CD14-positive monocyte (primary cell): ENCODE data around the gene LRRC72. TPM values are rescaled to one million over a fixed set of nuclear protein-coding genes. Genes with fewer than 3 reads are reported as not detected.

Source experiments
- DNase-seq, 3 donors: peaks; one replicate each; pipeline ENCODE4 v3.0.0-alpha.2; 2011 to 2022
- H2AFZ ChIP-seq: 2 replicates; pipeline ENCODE4 v1.6.0; 2012; ENCODE audit warnings: mild to moderate bottlenecking, low read depth, low read length, inconsistent platforms; ENCODE audit not compliant: insufficient read depth, poor library complexity, severe bottlenecking
- H3K27ac ChIP-seq, 2 donors: 1 replicate in 1 of 2; 2 replicates in 1 of 2; pipeline ENCODE4 v1.5.1; 2012 to 2013; ENCODE audit warnings: low read length in 2 of 2, control low read depth in 1 of 2, inconsistent platforms in 1 of 2, low read depth in 1 of 2, mild to moderate bottlenecking in 1 of 2
- H3K27me3 ChIP-seq, 2 donors: one replicate each; pipeline versions ENCODE4 v1.6.0 to v1.6.1; 2011 to 2013; ENCODE audit warnings: low read length in 2 of 2; ENCODE audit not compliant: control insufficient read depth in 2 of 2, insufficient read depth in 2 of 2
- H3K36me3 ChIP-seq, 2 donors: replicated peaks in 1 of 2; 1 replicate in 1 of 2; 2 replicates in 1 of 2; pipeline versions ENCODE4 v1.5.1 to v1.6.1; 2012 to 2013; ENCODE audit warnings: low read length in 2 of 2, control low read depth in 1 of 2, inconsistent platforms in 1 of 2, mild to moderate bottlenecking in 1 of 2; ENCODE audit not compliant: insufficient read depth in 2 of 2, control insufficient read depth in 1 of 2
- H3K4me1 ChIP-seq, 2 donors: 1 replicate in 1 of 2; 2 replicates in 1 of 2; pipeline versions ENCODE4 v1.5.1 to v1.6.1; 2012 to 2013; ENCODE audit warnings: low read length in 2 of 2, control low read depth in 1 of 2, inconsistent platforms in 1 of 2, mild to moderate bottlenecking in 1 of 2, moderate library complexity in 1 of 2; ENCODE audit not compliant: insufficient read depth in 2 of 2, control insufficient read depth in 1 of 2
- H3K4me2 ChIP-seq: replicated peaks from 2 replicates; pipeline ENCODE3; 2012; ENCODE audit warnings: low read length, moderate library complexity, mild to moderate bottlenecking; ENCODE audit not compliant: poor library complexity, severe bottlenecking; ENCODE audit errors: extremely low read depth
- H3K4me3 ChIP-seq, 3 experiments: fragments of 200-600 bp in 1 of 3; sonication (generic) in 1 of 3; replicated peaks in 1 of 3; 1 replicate in 2 of 3; 2 replicates in 1 of 3; pipeline ENCODE4 v1.5.1; 2011 to 2013; ENCODE audit warnings: low read length in 3 of 3, mild to moderate bottlenecking in 3 of 3, control low read depth in 2 of 3, low read depth in 2 of 3, inconsistent platforms in 1 of 3, moderate library complexity in 1 of 3
- H3K79me2 ChIP-seq: 2 replicates; pipeline ENCODE4 v1.6.0; 2012; ENCODE audit warnings: mild to moderate bottlenecking, control low read depth, inconsistent platforms, low read length, moderate library complexity; ENCODE audit not compliant: insufficient read depth
- H3K9ac ChIP-seq: 2 replicates; pipeline ENCODE4 v1.6.0; 2017; ENCODE audit warnings: low read length, mild to moderate bottlenecking; ENCODE audit not compliant: insufficient read depth, poor library complexity, severe bottlenecking
- H3K9me3 ChIP-seq, 2 donors: replicated peaks in 1 of 2; 1 replicate in 1 of 2; 2 replicates in 1 of 2; pipeline versions ENCODE4 v1.5.1 to v1.6.1; 2012 to 2013; ENCODE audit warnings: low read length in 2 of 2, control low read depth in 1 of 2; ENCODE audit not compliant: control insufficient read depth in 1 of 2, insufficient read depth in 1 of 2
- H4K20me1 ChIP-seq: 2 replicates; pipeline ENCODE4 v1.6.0; 2012; ENCODE audit warnings: mild to moderate bottlenecking, low read length, control low read depth, moderate library complexity; ENCODE audit not compliant: insufficient read depth
- H3K27ac Mint-ChIP-seq, 7 donors: one replicate each; pipeline ENCODE4 v1.8.0; 2020; ENCODE audit warnings: mild to moderate bottlenecking in 7 of 7, mixed read lengths in 7 of 7, moderate library complexity in 6 of 7, inconsistent platforms in 2 of 7
- H3K27me3 Mint-ChIP-seq, 3 donors: one replicate each; pipeline ENCODE4 v1.8.0; 2021 to 2022; ENCODE audit warnings: low read depth in 3 of 3, mild to moderate bottlenecking in 3 of 3, mixed read lengths in 3 of 3, moderate library complexity in 3 of 3, inconsistent platforms in 1 of 3
- H3K36me3 Mint-ChIP-seq, 2 donors: one replicate each; pipeline ENCODE4 v1.8.0; 2020; ENCODE audit warnings: mixed read lengths in 2 of 2, inconsistent platforms in 1 of 2, mild to moderate bottlenecking in 1 of 2
- H3K4me1 Mint-ChIP-seq: one replicate; pipeline ENCODE4 v1.8.0; 2020; ENCODE audit warnings: mild to moderate bottlenecking, mixed read lengths
- H3K4me3 Mint-ChIP-seq, 2 donors: one replicate each; pipeline ENCODE4 v1.8.0; 2020; ENCODE audit warnings: mild to moderate bottlenecking in 2 of 2, mixed read lengths in 2 of 2, moderate library complexity in 1 of 2
- H3K9me3 Mint-ChIP-seq, 7 donors: one replicate each; pipeline ENCODE4 v1.8.0; 2020 to 2022; ENCODE audit warnings: mixed read lengths in 7 of 7, mild to moderate bottlenecking in 6 of 7, moderate library complexity in 6 of 7, inconsistent platforms in 2 of 7
- CTCF ChIP-seq: fragments of 200-600 bp; IDR thresholded peaks from one replicate; pipeline ENCODE4 v1.8.0; 2022; ENCODE audit warnings: antibody characterized with exemption, mild to moderate bottlenecking
- WGBS: methylation state at CpG from one replicate; pipeline ENCODE4 v1.1.5; 2013; ENCODE audit warnings: missing lambda C conversion rate; ENCODE audit not compliant: insufficient coverage; 5-methylcytosine and 5-hydroxymethylcytosine counted together
- intact Hi-C, 2 donors: fragments of 100-400 bp; cut with micrococcal nuclease; formaldehyde crosslinking; loops; one replicate each; pipeline versions ENCODE4 v1.15.0 to v1.15.1; 2023
- polyA plus RNA-seq, 3 donors: library from polyadenylated mRNA; depleted of rRNA in 1 of 3; unstranded in 2 of 3; stranded (reverse) in 1 of 3; fragments of 300-500 nt in 2 of 3; fragments of >200 nt in 1 of 3; fragmentation: Illumina TruSeq in 2 of 3; gene quantifications; 1 replicate in 2 of 3; 2 replicates in 1 of 3; pipeline ENCODE4 v1.2.3, GENCODE V29; 2012 to 2021

LRRC72 gene
- polyA plus RNA-seq, 3 donors: not detected

DNA sequence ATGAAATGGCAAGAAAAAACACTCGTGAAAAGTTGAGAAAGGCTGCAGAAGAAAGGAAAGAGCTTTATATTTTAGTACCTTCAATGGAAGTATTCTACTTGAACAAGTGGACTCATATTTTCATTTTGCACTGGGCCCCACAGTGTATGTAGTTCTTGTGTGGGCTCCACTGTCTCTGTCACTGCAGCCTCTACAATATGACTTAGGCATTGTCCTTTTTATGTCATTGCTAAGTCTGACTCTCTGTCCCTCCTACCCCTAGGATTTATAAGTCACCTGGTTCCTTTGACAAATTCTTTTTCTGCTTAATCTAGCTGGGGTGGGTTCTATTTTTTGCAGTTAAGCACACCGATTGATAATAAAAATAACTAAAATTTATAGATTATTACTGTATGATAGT is 33.4 kb upstream of the LRRC72 start:
- DNase-seq: no peak
- H3K9me3 Mint-ChIP-seq: no peaks in the 10 kb centered on the region
- no peak for TF ChIP-seq CTCF

DNA sequence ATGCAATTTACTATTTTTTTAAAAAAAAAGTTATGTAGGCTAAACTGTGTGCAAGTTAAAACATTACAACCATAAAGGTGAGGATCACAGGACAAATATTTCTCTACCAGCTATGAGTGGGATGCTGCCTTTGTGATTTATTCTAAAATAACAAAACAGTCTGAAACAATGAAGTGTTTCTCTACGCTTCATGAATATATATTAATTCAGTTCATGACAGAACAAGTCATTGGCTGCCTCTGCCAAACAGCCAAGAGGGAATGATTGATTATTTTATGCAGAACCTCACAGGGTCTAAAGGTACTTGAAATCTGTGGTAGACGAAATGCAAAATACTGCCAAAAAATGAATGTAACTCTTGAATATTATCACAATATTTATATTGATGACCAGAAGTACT is 32.1 kb upstream of the LRRC72 start:
- no peaks in the 10 kb centered on the region for H3K4me1 Mint-ChIP-seq
- no peaks in the 10 kb centered on the region for H4K20me1 ChIP-seq
- no peaks in the 10 kb centered on the region for H3K9me3 ChIP-seq
- H3K4me3 Mint-ChIP-seq: no peak overlapping the region
- H3K27ac Mint-ChIP-seq: no peak overlapping the region
- no CpG with 5 or more reads among the region's 2 CpGs for WGBS
- H3K9me3 Mint-ChIP-seq: peaks cover 0 to 3% (median 0%) of the 10 kb centered on the region in 7 donors
- no peaks in the 10 kb centered on the region for H3K36me3 ChIP-seq
- H3K36me3 Mint-ChIP-seq: no peaks in the 10 kb centered on the region
- H3K4me2 ChIP-seq: no peak overlapping the region
- no peak for TF ChIP-seq CTCF
- H2AFZ ChIP-seq: no peak overlapping the region
- no peak for DNase-seq
- H3K4me1 ChIP-seq: no peaks in the 10 kb centered on the region
- H3K27me3 ChIP-seq: no peaks in the 10 kb centered on the region
- no peak overlapping the region for H3K4me3 ChIP-seq
- H3K79me2 ChIP-seq: no peaks in the 10 kb centered on the region
- H3K27ac ChIP-seq: no peak overlapping the region
- no peak overlapping the region for H3K9ac ChIP-seq
- H3K27me3 Mint-ChIP-seq: peaks cover 0 to 1% (median 0%) of the 10 kb centered on the region in 3 donors
- intact Hi-C loops: no loop called here

More for the DNA sequence above, 33.4 kb upstream of the LRRC72 start:
- H3K36me3 Mint-ChIP-seq: no peaks in the 10 kb centered on the region
- Histone ChIP-seq H4K20me1 (no peaks in the 10 kb centered on the region), H3K4me3 (no peak overlapping the region), H3K79me2 (no peaks in the 10 kb centered on the region), H3K9me3 (no peaks in the 10 kb centered on the region), H3K36me3 (no peaks in the 10 kb centered on the region), H3K27ac (no peak overlapping the region), H3K4me2 (no peak overlapping the region), H3K4me1 (no peaks in the 10 kb centered on the region), H2AFZ (no peak overlapping the region), H3K9ac (no peak overlapping the region), H3K27me3 (no peaks in the 10 kb centered on the region)
- peaks cover 0 to 1% (median 0%) of the 10 kb centered on the region in 3 donors for H3K27me3 Mint-ChIP-seq
- H3K4me1 Mint-ChIP-seq: no peaks in the 10 kb centered on the region
- WGBS: no CpG with 5 or more reads among the region's 2 CpGs
- intact Hi-C loops: no loop called here
- no peak overlapping the region for H3K4me3 Mint-ChIP-seq
- H3K27ac Mint-ChIP-seq: no peak overlapping the region
